ENCODE results near the gene DHRS4L2.
A peak's percentile ranks its signal among the peaks of the same experiment; 100 is the strongest.
"Not testable (repeated sequence)": the region's sequence is repeated elsewhere in the genome, so short reads cannot be mapped to it uniquely, and the experiment has no call there.

Gene DHRS4L2

DNA sequence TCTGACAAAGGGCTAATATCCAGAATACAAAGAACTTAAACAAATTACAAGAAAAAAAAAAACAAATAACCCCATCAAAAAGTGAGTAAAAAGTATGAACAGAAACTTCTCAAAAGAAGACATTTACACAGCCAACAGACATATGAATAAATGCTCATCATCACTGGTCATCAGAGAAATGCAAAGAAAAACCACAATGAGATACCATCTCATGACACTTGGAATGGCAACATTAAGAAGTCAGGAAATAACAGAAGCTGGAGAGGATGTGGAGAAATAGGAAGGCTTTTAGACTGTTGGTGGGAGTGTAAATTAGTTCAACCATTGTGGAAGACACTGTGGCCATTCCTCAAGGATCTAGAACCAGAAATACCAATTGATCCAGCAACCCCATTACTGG is 30.2 kb downstream of the DHRS4L2 start:
- not testable (repeated sequence) for DNase-seq (ENCODE audit: low read depth)

DNA sequence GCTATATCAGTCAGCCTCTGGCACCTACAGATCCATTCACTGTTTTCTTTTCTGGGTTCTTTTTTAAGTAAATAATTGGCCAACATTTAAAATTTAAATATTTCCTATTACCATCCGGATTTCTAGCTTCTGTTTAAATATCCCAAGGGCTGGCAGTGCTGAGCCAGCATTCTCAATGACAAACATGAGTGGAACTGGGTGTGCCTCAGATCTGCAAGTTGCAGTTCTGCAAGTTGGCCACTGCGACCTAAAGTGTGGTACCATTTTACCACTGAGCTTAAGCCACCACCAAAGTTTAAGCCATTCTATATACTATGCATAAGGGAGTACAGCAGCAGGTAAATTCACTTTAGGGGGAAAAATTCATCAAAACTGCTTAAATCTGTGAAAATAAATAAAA is 31.2 kb downstream of the DHRS4L2 start:
- not testable (repeated sequence) for DNase-seq (ENCODE audit: low read depth)

DNA sequence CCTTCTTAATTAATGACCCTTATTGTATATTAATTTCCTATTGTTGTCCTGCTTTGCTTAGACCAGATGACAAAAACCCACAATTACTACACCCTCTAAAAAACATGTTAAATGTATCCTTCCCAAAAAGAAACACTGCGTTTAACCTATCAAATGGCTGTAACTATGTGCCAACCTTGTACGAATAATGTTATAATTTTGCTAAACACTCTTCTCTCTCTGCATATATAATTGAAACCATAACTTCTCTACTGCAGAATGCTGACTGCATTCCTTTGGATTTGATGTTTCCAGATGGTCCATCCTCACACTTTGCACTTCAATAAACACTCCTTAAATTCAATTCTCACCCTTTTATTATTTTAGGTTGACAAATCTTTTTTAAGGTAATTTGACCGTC is 31.8 kb downstream of the DHRS4L2 start:
- DNase-seq (ENCODE audit: low read depth), result not testable (repeated sequence)

DNA sequence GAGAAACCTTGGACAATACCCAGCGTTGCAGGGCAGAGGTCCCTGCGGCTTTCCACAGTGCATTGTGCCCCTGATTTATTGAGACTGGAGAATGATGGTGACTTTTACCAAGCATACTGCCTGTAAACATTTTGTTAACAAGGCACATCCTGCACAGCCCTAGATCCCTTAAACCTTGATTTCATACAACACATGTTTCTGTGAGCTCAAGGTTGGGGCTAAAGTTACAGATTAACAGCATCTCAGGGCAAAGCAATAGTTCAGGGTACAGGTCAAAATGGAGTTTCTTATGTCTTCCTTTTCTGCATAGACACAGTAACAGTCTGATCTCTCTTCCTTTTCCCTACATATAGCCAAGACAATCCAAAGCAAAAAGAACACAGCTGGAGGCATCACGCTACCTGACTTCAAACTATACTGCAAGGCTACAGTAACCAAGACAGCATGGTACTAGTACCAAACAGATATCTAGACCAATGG is 36.2 kb downstream of the DHRS4L2 start:
- DNase-seq (ENCODE audit: low read depth), result not testable (repeated sequence)

DNA sequence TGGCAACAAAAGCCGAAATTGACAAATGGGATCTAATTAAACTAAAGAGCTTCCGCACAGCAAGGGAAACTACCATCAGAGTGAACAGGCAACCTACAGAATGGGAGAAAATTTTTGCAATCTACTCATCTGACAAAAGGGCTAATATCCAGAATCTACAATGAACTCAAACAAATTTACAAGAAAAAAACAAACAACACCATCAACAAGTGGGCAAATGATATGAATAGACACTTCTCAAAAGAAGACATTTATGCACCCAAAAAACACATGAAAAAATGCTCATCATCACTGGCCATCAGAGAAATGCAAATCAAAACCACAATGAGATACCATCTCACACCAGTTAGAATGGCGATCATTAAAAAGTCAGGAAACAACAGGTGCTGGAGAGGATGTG is 41.0 kb downstream of the DHRS4L2 start:
- DNase-seq (ENCODE audit: low read depth), result not testable (repeated sequence)

DNA sequence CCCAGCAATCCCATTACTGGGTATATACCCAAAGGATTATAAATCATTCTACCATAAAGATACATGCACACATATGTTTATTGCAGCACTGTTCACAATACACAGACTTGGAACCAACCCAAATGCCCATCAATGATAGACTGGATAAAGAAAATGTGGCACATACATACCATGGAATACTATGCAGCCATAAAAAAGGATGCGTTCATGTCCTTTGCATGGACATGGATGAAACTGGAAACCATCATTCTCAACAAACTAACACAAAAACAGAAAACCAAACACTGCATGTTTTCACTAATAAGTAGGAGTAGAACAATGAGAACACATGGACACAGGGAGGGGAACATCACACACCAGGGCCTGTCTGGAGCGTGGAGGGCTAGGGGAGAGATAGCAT is 42.6 kb downstream of the DHRS4L2 start:
- not testable (repeated sequence) for DNase-seq (ENCODE audit: low read depth)

DNA sequence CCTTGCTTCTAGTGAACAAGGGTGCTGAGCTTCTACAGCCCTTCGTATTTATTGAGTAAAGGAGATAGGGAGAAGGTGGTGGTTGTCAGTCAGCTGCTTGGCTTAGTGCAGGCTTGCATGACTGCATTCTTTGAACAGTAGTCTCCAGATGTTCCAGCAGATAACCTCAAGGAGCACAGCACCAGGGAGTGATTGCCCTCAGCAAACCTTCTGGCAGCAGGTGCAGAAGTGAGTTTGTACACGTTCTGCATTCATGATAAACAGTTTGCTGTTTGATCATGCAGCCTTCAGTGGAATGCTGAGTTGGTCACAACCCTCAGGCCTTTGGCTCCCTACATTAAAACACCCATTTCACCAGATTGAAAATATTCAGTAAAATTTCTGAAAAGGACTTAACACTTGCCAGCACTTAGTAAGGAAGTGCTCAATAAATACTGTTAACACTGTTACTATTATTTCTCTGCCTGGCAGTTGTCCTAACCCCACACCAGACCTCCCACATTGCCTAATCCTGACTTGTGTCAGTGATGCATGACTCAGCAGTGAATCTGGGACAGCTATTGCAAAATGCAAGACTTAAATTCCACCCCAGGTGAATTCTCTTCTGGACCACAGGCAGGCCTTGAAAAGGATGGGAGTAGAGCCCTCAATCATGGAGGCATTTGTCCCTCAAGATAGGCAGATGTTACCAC is 44.1 kb downstream of the DHRS4L2 start:
- DNase-seq (ENCODE audit: low read depth), result peak; percentile 97

DNA sequence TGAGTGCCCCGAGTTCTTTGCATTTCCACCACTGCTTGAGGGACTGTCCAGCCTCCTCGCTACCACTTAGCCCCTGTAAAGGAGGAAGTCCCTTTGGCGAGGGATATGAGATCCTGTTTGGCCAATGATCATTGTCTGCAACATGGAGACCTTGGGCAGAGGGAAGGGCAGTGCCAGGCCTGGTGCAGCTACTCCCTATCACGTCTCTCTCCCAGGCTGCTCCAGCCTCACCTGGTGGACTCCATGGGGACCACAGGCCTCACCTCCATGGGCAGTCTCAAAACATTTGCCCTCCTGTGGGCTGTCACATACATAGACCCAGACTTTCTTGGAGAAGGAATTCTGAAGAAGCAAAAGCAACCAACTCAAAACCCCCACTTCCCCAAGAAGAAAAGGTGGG is 47.0 kb downstream of the DHRS4L2 start:
- DNase-seq (ENCODE audit: low read depth), result not testable (repeated sequence)

DNA sequence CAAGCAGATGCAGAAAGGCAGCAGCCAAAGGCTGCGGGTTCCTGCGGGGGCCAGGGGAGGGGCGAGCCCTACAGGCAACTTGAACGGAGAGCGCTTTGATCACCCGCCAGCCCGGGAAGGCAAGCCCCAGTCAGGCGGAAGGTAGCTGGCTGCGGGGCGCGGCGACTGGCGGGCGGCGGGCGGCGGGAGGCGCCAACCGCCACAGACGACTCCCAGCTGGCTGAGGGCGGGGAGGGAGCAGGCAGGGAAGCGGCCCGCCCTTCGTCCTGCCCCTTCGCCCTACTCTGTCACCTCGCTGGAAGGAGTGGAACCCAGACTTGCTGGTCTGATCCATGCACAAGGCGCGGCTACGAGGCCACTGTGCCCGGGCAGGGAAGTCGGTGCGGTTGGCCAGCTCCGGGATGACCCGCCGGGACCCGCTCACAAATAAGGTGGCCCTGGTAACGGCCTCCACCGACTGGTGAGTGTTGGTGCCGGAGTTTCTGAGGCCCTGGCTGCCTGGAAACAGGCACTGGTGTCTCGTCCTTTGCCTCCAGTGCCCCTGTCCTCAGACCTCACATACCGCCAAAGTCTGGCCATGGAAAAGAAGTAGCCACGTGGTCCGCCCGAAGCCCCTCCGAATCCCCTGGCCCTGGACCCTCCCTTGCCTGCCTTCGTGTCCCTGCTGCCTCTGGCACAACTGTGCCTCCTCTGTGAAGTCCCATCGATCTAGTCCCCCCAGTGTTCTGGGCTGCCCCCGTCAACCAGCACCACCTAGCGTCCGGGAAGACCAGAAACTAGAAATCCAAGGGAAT is 47.6 kb downstream of the DHRS4L2 start:
- DNase-seq (ENCODE audit: low read depth), result peak; percentile 24

DNA sequence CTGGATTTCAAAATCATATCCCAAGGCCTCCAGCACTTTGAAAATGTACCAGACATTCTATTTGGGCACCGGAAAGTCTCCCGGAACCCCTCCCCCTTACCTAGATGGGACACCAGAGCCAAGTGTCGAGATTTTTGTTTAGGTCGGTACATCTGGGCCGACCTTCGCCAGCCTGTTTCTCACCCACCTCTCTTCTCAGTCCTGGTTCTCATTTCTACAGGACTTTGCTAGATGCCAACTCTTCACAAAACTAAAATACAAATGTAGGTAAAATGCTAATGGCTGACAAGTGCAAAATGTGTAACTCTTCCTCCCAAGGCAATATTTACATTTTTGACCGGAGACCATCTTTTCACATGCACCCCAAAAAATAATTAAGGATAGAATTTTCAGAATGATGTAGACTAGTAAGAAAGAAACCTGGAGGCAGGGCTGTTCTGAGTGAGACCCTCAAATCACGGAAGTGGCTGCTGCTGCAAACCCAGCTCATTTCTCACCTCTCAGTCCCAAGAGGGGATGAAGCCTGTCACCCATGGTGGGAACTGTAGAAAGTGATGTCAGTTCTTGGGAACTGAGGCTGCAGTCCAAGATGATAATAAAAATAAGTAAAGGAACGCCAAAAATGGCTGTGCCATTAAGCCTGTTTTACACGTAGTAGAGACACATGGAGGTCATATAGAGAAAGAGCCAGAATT is 48.4 kb downstream of the DHRS4L2 start:
- DNase-seq (ENCODE audit: low read depth), result not testable (repeated sequence)

DNA sequence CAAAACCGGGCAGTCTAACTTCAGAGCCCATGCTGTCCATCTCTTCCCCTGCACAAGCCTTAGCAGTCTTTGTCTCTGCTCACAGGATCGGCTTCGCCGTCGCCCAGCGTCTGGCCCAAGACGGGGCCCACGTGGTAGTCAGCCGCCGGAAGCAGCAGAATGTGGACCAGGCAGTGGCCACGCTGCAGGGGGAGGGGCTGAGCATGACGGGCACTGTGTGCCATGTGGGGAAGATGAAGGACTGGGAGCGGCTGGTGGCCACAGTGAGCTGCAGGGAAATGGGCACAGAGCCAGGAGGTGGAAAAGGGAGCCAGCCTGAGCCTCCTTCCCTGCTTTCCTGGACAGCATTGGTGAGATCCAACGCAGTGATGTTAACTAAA is 48.9 kb downstream of the DHRS4L2 start:
- no peak for DNase-seq (ENCODE audit: low read depth)

DNA sequence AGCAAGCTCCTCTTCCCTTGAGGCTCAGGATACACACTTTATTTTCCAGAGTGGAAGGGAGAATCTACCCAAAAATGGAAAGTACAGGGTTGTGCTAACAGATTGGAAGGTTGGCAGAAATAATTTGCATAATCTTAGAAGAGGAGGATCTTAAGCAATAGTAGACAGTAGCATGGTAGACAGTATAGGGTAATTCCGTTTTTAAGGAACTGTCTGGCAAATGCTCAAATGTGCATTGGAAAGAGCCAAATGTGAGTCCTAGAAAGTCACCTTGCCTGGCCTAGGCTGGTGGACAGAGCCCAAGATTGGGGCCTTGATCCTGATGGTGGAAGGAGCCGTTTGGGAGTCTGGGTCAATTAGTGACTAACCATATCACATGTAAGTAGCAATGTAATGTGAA is 50.0 kb downstream of the DHRS4L2 start:
- no peak for DNase-seq (ENCODE audit: low read depth)

DNA sequence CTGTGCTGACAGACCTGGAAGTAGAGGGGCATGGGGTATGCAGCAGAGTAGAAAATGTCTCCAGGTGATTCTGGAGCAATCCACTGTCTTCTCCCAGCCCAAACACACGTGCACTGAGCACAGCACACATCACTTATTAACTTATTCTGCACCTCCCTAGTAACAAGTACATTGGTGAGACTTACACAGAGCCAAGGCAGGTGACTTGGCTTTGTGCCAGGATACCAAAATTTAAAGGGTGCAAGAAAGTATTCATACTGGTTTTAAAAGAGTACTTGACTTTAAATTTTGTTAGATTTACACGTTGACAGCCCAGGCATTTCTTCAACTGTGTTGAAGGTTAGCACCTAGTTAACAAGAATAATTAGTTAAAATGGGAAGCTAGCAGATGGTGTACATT is 52.0 kb downstream of the DHRS4L2 start:
- DNase-seq (ENCODE audit: low read depth), result no peak

DNA sequence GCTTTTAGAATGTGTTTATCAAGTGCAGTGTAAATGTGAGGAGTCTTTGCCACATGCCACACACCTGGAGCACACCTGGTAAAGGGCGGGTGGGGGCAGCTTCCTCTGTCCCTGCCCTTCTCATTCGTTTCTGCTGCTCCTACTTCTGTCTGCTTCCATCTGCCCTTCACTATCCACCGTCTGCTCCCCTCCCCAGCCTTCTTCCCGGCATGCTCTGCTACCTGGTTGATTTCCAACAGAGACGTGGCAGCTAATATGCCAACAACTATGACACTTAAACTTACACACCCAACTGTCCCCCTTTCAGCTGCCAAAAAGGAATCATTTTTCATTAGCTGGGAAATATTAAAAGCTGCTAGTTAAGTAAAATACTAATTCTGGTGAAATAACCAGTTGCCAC is 54.0 kb downstream of the DHRS4L2 start:
- DNase-seq (ENCODE audit: low read depth), result no peak

DNA sequence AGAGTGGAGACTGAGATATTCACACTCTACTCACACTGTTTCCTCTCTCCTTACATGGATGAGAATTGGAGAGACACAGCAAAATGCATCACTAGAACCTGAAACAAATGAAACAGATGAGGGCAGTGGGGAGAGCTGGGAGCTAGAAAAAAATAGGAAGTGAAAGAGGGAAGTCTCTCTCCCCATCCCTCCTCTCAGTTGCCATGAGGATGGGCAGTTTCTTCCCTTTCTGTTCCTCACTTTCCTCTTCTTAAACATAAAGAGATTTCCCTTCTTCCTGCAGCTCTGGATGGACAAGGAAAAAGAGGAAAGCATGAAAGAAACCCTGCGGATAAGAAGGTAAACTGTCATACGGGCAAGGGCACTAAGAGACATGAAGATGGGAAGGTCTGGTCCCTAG is 60.3 kb downstream of the DHRS4L2 start:
- not testable (repeated sequence) for DNase-seq (ENCODE audit: low read depth)

DNA sequence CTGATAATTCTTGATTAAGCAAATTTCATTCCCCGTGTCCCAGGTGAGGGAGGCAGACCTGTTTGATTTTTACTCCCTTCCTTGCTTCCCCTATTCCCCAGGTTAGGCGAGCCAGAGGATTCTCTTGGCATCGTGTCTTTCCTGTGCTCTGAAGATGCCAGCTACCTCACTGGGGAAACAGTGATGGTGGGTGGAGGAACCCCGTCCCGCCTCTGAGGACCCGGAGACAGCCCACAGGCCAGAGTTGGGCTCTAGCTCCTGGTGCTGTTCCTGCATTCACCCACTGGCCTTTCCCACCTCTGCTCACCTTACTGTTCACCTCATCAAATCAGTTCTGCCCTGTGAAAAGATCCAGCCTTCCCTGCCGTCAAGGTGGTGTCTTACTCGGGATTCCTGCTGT is 62.0 kb downstream of the DHRS4L2 start:
- not testable (repeated sequence) for DNase-seq (ENCODE audit: low read depth)

DNA sequence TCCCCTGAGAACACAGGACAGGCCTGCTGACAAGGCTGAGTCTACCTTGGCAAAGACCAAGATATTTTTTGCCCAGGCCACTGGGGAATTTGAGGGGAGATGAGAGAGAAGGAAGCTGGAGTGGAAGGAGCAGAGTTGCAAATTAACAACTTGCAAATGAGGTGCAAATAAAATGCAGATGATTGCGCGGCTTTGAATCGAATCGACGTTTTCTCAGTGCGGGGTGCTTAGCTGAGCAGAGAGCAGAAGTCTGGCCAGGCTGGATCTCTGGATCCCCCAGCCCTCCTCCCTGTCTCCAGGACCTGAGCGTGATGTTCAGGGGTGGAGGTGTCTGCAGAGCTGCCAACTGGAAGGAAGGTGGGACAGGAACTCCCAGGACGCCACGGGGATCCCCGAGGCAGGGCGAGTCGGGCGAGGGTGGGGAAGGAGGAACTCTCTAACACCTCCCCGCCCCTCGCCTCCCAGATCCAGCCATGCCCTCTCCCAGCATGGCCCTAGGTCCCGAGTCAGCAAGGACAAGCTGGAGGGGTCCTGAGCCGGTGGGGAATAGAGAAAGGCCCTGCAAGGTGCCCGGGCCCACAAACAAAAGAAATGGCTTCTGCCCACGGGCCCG is 62.6 kb downstream of the DHRS4L2 start:
- no peak for DNase-seq (ENCODE audit: low read depth)

DNA sequence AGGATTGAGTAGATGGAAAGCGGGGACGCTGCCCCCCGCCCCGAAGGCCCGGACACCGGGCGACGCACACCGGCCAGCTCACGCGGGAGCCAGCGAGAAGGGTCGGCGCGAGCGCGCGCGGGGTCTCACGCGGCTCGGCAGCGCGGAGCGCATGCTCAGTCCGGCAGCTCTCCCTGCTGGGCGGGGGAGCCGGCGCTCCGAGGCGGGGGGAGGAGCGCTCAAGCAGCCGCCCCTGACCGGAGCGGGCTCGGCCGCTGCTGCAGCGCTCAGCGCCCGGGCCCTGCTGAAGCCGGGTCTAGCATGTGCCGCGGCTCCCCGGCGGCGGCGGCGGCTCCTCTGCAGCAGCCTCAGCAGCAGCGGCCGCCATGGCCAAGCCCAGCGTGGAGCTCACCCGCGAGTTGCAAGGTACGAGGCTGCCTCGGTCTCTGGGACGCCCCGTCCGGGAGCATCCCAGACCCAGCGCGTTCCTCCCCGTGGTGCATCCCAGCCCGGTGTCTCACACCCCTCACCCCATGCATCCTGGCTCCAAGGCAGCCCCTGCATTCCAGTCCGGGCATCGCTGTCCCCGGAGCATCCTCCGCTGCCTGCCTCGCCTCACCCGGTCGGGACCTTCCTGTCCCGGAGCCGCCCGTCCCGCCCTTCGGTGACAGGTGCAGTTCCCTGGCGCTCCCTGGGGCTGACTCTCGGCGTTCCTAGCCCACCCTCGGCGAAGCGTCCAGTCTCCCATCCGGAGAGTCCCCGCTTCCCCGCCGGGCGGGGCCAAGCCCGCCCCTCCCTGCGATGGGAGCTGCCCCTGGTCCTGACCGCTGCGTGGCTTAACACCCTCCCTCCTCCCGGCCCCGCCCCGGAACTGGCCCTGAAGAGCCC is 63.3 kb downstream of the DHRS4L2 start, which contains the start of gene CARMIL3:
Gene CARMIL3, plus strand, starts transcription at position 221 of the 867 bp plus-strand sequence. Its CDS starts 145 bp downstream, at position 366.
- peak; percentile 22 for DNase-seq (ENCODE audit: low read depth)

DNA sequence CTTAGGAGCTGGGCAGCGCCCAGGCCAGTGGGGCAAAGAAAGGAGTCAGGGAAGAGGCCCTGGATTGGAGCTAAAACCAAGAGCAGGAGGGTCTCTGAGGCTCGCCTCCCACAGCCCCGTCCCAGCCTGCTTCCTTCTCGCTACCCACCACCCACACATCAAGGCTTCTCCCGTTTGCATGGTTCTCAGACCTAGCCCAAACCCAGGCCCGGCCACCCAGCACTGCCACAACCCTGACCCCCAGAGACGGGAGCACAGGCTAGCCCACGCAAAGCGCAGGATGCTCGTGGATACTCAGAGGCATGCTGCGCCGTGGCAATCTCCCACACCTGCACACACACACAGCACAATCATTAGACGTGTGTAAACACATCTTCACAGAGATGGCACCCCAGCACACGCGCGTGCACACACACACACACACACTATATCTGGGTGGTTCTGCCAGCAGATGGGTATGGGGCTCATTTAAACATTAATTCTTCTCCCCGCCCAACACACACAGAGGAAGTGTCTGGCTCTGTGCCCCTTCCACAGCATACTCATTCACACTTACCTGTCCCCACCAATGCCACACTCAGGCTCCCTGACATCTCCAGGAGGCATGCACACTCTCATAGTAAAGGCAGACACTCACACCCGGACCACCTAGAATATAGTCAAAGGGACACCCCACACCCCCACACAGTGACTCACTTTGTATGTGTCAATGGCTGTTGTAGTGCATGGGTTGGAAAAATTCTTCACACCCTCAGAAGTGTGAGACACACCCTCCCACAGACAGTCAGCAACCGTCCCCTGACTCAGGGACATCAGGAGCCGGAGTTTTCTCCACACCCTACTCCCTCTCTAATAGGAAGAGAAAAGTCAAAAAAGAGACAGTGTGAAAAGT is 64.2 kb downstream of the DHRS4L2 start:
- DNase-seq (ENCODE audit: low read depth), result no peak

Measured in amniotic epithelial cell (primary cell).